NCI-H1417 (cell line): ENCODE data around the gene INAVA.
A peak's percentile ranks its signal among the peaks of the same experiment; 100 is the strongest.

ENCODE experiments used
- DNase-seq, 3 experiments: peaks; one replicate each; lab custom pipeline; 2025; lab: John Stamatoyannopoulos, UW

Gene INAVA, protein sequence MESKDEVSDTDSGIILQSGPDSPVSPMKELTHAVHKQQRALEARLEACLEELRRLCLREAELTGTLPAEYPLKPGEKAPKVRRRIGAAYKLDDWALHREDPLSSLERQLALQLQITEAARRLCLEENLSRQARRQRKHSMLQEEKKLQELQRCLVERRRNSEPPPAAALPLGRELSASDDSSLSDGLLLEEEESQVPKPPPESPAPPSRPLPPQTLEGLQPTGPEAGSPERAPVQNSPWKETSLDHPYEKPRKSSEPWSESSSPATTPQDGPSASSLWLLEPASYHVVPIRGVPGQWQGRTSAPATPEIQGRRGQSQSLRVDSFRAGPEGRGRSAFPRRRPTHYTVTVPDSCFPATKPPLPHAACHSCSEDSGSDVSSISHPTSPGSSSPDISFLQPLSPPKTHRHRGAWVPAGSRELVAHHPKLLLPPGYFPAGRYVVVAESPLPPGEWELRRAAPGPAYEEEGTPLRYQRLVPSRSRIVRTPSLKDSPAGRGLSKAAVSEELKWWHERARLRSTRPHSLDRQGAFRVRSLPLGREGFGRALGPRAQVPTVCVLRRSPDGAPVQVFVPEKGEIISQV

DNA sequence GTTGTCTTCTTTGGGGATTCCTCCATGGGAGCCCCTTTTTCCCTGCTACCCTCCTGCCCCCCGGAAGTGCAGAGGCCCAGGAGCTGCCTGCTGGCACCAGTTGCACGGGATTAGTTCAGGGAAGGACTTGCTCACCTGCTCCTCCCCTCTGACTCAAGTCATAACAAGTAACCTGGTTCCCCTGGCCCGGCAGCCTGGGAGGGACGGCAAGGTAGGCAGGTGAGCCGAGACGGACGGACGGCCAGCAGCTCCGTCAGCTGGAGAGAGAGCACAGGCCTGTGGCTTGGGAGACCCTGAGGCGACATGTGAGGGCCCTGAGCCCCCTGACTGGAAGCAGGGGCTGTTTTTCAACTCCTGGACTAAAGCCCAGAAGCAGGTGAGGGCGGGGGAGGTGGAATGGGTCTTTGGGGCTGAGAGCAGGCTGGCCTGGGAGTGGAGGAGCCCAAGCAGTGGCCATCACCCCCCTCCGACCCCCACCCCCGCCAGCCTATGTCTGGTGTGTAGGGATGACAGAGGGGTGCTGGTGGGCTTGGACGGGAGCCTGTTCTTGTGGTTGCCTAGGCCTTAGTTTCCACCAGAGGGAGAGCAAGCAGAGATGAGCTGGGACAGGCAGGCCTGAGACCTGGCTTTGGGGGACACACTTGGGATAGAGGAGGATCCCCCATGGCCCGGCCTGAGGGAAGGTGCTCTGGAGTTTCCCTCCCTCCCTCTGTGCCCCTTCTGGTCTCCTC lies at the start of gene INAVA:
INAVA (plus strand) TSS at position 189 of the 731 bp plus-strand sequence. CDS start 3,501 bp downstream, outside the sequence.
- DNase-seq, result no peak

GRCh38 chr1:200845360-200845759 lies 49.3 kb upstream of the INAVA start:
- no peak for DNase-seq

- DNase-seq, result no peak
Measured at GRCh38 chr1:200846398-200846797, 48.3 kb upstream of the INAVA start.

GRCh38 chr1:200849430-200849829 lies 45.3 kb upstream of the INAVA start:
- DNase-seq, result no peak

- DNase-seq, result no peak
Measured at GRCh38 chr1:200850554-200850953, 44.1 kb upstream of the INAVA start.

- DNase-seq, result no peak
Measured at GRCh38 chr1:200856716-200857357, 37.9 kb upstream of the INAVA start.

GRCh38 chr1:200857804-200858203 lies 36.9 kb upstream of the INAVA start:
- DNase-seq, result no peak

- no peak for DNase-seq
Measured at GRCh38 chr1:200861937-200862647, 32.6 kb upstream of the INAVA start.

- DNase-seq, result no peak
Measured at GRCh38 chr1:200862713-200863415, 31.8 kb upstream of the INAVA start.

GRCh38 chr1:200866116-200866515 lies 28.6 kb upstream of the INAVA start:
- no peak for DNase-seq

DNA sequence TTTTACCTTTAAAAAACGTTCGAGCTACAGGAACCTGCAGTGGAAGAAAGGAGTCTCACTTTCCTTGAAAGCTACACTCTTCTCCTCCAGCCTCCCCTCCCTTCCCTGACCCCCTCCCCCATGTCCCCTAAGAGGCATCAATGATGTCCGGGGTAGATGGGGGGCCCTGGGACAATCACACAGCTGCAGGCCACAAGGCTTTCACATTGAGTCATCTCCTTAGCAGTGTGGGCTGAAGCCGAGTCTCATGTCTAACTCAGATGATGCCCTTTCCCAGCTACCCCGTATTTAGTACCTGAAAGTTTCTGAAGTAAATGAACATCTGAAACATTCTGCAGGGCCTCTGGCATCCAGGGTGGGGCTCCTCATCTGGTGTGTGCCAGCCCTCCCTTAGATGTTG lies 28.2 kb upstream of the INAVA start:
- DNase-seq, result no peak

- no peak for DNase-seq
Measured at GRCh38 chr1:200867018-200867811, 27.5 kb upstream of the INAVA start.

DNA sequence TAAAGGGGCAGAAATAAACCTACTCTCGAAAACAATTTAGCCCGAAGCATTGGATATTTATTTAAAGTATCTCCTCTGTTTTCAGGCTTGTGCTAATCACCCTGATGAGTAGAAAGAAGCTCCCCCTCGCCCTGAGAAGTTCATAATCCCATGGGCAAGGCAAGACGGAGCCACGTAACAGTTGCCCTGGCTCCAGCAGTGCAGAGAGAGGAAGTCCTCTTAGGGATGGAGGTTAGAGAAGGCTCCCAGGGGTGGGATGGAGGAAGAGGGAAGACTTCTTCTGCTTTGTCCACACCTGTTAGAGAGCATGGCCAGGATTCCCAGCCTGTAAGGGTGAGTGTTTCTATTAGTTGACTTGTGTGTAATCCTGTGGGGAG lies 25.3 kb upstream of the INAVA start:
- DNase-seq, result no peak

DNA sequence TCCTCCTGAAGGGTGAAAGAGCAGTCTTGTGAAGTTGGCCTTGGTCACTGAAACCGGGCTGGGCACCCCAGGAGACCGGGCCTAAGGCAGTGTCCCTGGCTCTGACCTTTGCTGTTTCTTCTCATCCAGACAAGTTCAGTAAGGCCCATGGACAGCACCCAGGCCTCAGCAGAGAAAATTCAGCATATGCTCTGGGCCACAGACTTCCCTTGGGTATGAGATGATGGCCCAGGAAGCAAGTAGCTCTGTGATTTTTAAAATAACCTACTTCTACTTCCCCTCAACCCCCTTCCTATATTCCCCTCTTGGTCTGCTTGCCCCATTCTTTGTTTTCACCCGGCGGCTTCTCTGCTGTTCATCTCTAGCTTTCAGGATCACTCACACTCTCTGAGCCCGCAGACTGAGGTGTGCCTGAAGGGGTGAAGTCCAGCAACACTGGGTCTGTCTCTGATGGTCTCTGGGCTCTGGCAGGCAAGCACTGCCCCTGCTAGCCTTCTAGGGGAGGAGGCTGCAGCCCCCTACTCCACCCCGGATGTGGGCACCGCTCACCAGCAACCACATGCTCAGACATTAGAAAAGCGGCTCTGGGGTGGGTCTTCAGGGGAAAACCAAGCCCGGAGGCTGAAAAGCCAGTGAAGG lies 24.8 kb upstream of the INAVA start:
- DNase-seq, result no peak

DNA sequence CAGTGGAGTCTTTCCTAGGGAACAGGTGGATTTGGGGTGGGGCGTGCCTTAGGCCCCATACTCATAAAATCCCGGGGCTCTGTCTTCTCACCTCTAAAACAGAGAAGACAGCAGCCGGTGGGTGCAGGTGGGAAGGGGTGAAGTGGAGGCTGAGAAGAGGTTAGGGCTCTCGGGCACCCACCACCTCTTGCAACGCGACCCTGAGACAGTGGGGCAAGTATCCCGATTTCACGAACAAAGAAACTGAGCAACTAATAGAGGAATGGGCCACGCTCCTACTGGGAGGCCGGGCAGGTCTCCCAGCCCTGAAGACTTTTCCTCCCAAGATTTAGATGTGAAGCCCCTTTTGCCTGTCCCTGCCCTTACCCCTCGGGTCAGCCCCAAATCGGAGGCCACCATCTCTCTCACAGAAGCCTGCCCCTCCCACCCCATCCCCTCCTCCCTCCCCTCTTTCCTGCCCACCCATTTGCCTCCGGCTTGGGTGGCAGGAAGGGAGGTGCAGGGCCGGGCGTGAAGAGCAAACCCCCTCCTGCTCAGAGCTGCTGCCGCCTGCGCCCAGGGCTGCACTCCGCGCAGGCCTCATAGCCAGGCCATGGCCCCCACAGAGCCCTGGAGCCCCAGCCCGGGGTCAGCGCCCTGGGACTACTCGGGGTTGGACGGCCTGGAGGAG lies 22.1 kb upstream of the INAVA start, which contains the start of gene GPR25:
GPR25 (plus strand) TSS at position 536 of the 670 bp plus-strand sequence; CDS start at position 593, 57 bp downstream.
- DNase-seq, result no peak

GRCh38 chr1:200873116-200873670 lies 21.5 kb upstream of the INAVA start:
- DNase-seq, result peak in 2 of 3 experiments; percentile 85 to 88

DNA sequence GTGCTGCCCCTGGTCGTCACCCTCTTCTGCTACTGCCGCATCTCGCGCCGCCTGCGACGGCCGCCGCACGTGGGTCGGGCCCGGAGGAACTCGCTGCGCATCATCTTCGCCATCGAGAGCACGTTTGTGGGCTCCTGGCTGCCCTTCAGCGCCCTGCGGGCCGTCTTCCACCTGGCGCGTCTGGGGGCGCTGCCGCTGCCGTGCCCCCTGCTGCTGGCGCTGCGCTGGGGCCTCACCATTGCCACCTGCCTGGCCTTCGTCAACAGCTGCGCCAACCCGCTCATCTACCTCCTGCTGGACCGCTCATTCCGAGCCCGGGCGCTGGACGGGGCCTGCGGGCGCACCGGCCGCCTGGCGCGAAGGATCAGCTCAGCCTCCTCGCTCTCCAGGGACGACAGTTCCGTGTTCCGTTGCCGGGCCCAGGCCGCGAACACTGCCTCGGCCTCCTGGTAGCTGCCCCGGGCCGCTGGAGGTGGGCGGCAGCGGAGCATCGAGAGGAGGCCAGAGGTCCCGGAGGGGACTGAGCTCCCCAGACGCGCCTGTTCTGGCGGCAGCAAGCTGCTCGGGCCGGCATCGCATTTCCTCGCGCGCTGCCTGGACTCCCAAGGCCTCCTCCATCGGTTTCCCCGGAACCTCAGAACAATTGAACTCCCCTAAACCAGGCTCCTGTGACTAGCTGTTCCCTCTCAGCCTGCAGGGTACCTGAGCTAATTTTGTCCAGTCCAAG lies 20.9 kb upstream of the INAVA start:
- DNase-seq, result peak in 2 of 3 experiments; percentile 85 to 88

DNA sequence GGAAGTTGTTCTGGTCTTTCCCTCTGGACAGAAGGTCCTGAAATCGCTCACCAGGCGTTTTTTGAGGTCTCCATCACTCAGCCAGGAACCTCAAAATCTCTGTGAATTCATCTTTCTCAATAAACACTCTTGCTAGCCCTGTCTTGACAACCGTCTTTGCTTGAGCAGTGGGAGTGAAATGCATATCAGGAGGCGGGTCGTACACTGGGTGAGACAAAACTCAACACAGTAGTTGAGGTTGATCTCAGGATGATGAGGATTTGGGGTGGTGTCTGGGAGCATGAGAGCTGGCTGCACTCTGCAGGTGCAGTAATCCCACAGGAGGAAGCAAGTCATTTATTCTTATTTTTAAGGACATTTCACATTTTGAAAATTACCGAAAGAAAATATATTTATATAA lies 20.0 kb upstream of the INAVA start:
- DNase-seq, result no peak
